GM23338 (cell line): ENCODE results near the gene SMIM41.

Experiments used
- CREB1 ChIP-seq: fragments of 250-450 bp; sonication (Bioruptor Pico); IDR thresholded peaks from 2 replicates; pipeline ENCODE4 v1.5.0; 2020; ENCODE audit warnings: low read depth, mild to moderate bottlenecking, moderate library complexity
- CTCF ChIP-seq, 2 experiments: fragments of 200-600 bp in 1 of 2; sonication (generic) in 1 of 2; conservative IDR thresholded peaks; 2 replicates each; pipeline versions ENCODE4 v1.5.1 to v1.6.1; 2016 to 2017; ENCODE audit warnings: antibody characterized with exemption in 2 of 2, low read depth in 2 of 2, mild to moderate bottlenecking in 2 of 2, moderate library complexity in 1 of 2
- EZH2 ChIP-seq: fragments of 200-600 bp; sonication (generic); IDR thresholded peaks from one replicate; pipeline ENCODE4 v1.8.0; 2017; ENCODE audit warnings: antibody characterized with exemption, mild to moderate bottlenecking, low read depth; ENCODE audit not compliant: unreplicated experiment
- EZH2phosphoT487 ChIP-seq: fragments of 200-600 bp; sonication (generic); IDR thresholded peaks from one replicate; pipeline ENCODE4 v1.8.1; 2018; ENCODE audit warnings: antibody characterized with exemption; ENCODE audit not compliant: unreplicated experiment
- JUNB ChIP-seq: IDR thresholded peaks from one replicate; pipeline ENCODE4 v1.6.1; 2016; ENCODE audit warnings: antibody characterized with exemption; ENCODE audit not compliant: unreplicated experiment
- NANOG ChIP-seq: IDR thresholded peaks from 2 replicates; pipeline ENCODE4 v1.6.1; 2016; ENCODE audit warnings: antibody characterized with exemption, borderline replicate concordance
- POLR2AphosphoS5 ChIP-seq: IDR thresholded peaks from 2 replicates; pipeline ENCODE4 v1.6.1; 2016; ENCODE audit warnings: antibody characterized with exemption, low read depth
- REST ChIP-seq: IDR thresholded peaks from one replicate; pipeline ENCODE4 v1.6.1; 2018; ENCODE audit warnings: antibody characterized with exemption; ENCODE audit not compliant: unreplicated experiment

GRCh38 chr12:52067081-52067374 lies 12.5 kb upstream of the SMIM41 start:
- TF ChIP-seq CTCF (conservative IDR thresholded peaks at IDR 0.05; ENCODE audit: low read depth in 2 of 2) (no peak), EZH2phosphoT487 (no peak), CREB1 (CRISPR knock-in tag) (no peak), NANOG (no peak), EZH2 (no peak), REST (no peak), JUNB (no peak), POLR2AphosphoS5 (no peak)
